ENCODE results near the gene TAF4B.
"Not testable (repeated sequence)": the region's sequence is repeated elsewhere in the genome, so short reads cannot be mapped to it uniquely, and the experiment has no call there.

TAF4B gene, protein sequence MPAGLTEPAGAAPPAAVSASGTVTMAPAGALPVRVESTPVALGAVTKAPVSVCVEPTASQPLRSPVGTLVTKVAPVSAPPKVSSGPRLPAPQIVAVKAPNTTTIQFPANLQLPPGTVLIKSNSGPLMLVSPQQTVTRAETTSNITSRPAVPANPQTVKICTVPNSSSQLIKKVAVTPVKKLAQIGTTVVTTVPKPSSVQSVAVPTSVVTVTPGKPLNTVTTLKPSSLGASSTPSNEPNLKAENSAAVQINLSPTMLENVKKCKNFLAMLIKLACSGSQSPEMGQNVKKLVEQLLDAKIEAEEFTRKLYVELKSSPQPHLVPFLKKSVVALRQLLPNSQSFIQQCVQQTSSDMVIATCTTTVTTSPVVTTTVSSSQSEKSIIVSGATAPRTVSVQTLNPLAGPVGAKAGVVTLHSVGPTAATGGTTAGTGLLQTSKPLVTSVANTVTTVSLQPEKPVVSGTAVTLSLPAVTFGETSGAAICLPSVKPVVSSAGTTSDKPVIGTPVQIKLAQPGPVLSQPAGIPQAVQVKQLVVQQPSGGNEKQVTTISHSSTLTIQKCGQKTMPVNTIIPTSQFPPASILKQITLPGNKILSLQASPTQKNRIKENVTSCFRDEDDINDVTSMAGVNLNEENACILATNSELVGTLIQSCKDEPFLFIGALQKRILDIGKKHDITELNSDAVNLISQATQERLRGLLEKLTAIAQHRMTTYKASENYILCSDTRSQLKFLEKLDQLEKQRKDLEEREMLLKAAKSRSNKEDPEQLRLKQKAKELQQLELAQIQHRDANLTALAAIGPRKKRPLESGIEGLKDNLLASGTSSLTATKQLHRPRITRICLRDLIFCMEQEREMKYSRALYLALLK

DNA sequence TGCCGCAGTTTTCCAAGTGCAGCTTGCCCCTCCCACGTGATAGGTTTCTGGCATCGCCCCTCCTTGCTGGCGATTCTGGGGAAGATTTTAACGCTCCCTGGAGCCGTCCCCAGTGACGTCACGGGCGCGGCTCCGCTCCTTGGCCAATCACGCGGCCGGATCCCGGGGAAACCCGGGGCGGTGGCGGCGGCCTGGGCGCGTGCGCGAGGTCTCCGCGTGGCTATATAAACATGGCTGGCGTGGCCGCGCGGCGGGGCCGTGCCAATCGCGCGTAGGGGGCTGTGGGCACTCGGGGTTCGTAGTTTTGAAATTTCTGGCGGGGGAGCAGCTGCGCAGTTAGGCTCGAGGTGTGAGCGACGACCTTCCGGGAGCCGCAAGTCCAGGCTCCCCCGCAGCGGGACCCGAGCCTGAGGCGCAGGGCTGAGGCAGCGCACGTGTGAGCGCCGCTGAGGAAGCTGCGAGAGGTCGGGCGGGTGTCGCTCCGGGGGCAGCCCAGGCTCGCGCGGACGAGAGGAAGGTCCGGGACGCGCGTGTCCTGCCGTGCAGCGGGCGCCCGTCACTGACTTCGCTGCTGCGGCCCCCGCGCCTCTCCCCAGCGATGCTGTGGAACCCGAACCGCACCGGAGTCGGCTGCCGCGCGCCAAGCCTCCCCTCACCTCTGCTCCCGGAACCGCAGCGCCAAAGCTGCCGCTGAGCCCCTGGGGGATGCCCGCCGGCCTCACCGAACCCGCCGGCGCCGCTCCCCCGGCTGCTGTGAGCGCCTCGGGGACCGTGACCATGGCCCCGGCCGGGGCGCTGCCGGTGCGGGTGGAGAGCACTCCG lies at the start of gene TAF4B:
Gene TAF4B, plus strand, starts transcription at position 217 of the 822 bp plus-strand sequence. Its CDS starts 489 bp downstream, at position 706.
- DNase-seq (ENCODE audit: low read depth): peak; percentile 91

DNA sequence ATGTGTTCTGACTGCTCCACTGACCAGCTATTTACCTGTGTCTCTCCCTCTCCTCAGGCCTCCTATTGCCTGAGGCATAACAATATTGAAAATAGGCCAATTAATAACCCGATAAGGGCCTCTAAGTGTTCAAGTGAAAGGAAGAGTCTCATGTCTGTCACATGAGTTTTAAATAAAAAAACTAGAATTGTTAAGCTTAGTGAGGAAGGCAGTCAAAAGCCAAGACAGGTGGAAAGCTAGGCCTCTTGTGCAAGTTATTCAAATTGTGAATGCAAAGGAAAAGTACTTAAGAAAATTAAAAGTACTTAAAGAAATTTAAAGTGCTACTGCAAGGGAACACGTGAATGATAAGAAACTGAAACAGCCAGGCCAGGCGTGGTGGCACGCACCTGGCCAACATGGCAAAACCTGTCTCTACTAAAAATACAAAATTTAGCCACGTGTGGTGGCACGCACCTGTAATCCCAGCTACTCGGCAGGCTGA lies 44.9 kb upstream of the TAF4B start:
- DNase-seq (ENCODE audit: low read depth): no peak

DNA sequence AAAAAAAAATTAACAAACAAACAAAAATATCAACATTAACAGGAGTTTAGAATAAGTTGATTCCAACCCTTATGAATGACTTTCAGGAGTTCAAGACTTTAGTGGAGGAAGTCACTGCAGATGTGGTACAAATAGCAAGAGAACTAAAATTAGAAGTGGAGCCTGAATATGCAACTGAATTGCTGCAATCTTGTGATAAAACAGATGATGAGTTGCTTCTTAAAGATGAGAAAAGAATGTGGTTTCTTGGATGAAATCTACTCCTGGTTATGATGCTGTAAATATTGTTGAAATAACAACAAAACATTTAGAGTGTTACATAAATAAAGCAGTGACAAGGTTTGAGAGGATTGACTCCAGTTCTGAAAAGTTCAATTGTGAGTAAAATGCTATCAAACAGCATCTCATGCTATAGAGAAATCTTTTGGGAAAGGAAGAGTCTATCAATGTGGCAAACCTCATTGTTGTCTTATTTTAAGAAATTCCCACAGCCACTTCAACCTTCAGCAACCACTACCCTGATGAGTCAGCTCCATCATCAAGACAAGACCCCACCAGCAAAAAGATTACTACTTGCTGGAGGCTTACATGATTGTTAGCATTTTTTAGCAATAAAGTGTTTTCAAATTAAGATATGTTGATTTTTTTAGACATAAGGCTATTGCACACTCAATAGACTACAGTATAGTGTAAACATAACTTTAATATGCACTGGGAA lies 42.7 kb upstream of the TAF4B start:
- DNase-seq (ENCODE audit: low read depth): no peak

DNA sequence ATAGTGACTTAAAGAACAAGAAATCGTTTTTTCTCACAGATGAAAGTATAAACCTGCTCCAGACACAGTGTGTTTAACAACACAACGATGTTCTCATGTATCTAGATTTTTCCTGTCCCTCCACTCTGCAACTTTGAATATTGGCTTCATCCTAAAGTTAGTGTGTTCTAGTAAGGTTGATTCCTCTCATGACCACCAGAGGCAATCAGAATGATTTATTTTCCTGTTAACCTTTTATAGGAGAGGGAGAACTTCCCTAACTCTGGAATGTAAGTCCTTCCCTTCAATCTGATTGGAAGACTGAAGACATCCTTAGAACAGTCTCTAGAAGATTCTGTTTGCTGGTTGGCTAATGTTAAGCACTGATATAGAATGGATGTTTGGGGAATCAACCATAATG lies 41.0 kb upstream of the TAF4B start:
- no peak for DNase-seq (ENCODE audit: low read depth)

DNA sequence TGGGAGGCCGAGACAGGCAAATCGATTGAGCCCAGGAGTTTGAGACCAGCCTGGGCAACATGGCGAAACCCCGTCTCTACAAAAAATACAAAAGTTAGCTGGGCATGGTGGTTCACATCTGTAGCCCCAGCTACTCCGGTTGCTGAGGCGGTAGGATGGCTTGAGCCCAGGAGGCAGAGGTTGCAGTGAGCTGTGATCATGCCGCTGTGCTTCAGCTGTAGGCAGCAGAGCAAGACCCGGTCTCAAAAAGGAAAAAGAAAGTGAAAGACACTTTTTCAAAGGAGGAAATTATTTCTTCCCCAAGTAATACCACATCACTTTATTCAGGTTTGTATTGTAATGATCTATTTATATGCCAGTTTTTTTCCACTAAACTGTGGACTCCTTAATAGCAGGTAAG lies 35.7 kb upstream of the TAF4B start:
- DNase-seq (ENCODE audit: low read depth): no peak

DNA sequence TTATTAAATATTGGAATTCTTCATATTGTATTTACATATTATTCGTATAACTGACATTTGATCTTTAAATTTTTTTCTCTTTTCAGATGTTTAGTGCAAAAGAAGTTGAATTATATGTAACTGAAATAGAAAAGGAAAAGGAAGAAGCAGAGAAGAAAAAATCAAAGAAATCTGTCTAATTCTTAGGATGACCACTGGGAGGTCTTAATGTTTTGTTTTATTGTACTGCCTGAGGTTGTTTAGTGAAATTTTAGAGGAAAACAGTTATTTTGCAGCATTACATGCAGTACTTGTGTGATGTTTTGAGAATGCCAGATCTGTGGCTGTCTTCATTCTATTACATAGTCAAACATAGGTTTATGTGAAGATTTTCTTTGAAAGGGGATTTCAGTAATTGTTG lies 34.0 kb upstream of the TAF4B start:
- DNase-seq (ENCODE audit: low read depth): no peak

DNA sequence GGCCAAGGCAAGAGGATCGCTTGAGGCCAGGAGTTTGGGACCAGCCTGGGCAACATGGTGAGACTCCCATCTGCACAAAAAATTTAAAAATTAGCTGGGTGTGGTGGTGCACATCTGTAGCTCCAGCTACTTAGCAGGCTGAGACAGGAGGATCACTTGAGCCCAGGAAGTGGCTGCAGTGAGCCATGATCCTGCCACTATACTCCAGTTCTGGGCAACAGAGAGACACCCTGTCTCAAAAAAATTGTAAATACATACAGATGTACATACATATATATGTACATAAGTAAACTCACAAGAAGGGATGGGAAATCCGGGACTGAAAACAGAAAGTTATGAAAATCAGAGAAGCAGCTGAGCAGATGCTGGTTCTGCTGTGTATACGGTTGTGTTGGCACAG lies 29.6 kb upstream of the TAF4B start:
- DNase-seq (ENCODE audit: low read depth): no peak

DNA sequence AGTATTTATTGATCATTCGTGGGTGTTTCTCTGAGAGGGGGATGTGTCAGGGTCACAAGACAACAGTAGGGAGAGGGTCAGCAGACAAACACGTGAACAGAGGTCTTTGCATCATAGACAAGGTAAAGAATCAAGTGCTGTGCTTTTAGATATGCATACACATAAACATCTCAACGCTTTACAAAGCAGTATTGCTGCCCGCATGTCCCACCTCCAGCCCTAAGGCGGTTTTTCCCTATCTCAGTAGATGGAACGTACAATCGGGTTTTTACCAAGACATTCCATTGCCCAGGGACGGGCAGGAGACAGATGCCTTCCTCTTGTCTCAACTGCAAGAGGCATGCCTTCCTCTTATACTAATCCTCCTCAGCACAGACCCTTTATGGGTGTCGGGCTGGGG lies 24.2 kb upstream of the TAF4B start:
- not testable (repeated sequence) for DNase-seq (ENCODE audit: low read depth)

DNA sequence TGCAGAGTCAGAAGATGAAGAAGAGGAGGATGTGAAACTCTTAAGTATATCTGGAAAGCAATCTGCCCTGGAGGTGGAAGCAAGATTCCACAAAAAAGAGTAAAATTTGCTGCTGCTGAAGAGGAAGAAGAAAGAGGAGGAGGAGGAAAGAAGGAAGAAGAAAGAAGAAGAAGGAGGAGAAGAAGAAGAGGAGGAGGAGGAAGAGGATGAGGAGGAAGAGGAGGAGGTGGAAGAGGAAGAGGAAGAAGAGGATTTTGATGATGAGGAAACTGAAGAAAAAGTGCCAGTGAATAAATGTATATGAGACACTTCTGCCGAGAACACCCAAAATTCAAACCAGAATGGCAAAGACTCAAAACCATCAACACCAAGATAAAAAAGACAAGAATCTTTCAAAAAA lies 20.9 kb upstream of the TAF4B start:
- DNase-seq (ENCODE audit: low read depth): no peak

DNA sequence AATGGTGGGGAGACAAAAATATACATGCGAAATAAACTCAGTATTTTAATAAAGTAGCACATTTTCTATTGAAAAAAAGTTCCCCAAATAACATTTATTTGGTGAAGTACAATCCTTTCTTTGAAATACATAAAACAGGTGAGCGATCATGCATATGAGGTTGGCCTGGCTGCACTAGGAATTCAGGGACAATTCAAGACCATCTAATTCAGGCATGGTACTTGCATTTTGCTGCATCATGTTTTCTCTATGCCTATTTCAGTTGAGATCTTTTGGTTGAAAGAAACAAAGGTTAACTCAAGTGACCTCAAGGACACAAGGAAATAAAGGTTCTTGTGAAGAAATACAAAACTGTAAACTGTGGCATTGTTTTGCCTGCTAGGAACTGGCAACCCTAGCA lies 19.8 kb upstream of the TAF4B start:
- DNase-seq (ENCODE audit: low read depth): no peak

DNA sequence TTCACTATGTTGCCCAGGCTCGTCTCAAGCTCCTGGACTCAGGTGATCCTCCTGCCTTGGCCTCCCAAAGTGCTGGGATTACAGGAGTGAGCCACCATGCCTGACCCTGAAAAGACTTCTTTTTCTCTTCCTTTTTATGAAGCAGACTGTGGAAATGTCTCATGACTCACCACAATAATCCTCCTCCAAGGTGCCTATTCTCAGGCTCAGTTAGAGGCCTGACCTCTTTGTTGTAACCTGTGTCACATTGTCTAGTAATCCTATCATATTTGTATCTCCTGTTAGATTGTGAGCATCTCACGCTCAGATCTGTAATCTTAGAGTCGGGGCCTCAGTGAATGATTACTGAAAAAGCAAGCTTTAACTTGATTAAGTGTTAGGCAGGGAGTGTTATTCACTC lies 18.3 kb upstream of the TAF4B start:
- DNase-seq (ENCODE audit: low read depth): peak; percentile 9

DNA sequence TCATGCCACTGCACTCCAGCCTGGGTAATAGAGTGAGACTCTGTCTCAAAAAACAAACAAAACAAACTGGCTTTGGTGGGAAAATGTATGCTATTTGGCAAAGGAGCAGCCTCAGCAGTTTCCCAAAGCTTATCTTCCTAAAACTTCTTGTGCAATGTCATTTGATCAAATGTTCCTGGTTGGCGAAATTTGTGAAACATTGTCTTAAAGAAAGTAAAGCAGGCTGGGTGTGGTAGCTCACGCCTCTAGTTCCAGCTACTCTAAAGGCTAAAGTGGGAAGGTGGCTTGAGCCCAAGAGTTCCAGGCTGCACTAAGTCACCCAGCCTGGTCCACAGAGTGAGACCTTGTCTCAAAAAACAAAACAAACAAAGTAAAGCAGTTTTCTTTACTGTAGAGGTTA lies 17.3 kb upstream of the TAF4B start:
- no peak for DNase-seq (ENCODE audit: low read depth)

DNA sequence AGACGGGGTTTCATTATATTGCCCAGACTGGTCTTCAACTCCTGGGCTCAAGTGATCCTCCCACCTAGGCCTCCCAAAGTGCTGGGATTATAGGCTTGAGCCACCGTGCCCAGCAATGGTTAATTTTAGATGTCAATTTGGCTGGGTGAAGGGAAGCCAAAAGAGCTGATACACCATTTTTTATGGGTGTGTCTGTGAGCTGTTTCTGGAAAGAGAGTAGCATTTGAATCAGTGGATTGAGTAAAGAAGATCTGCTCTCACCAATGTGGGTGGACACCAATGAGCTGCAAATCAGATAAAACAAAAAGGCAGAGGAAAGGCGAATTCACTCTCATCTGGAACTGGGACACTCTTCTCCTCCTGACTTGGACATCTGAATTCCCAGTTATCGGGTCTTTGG lies 16.1 kb upstream of the TAF4B start:
- DNase-seq (ENCODE audit: low read depth): no peak

DNA sequence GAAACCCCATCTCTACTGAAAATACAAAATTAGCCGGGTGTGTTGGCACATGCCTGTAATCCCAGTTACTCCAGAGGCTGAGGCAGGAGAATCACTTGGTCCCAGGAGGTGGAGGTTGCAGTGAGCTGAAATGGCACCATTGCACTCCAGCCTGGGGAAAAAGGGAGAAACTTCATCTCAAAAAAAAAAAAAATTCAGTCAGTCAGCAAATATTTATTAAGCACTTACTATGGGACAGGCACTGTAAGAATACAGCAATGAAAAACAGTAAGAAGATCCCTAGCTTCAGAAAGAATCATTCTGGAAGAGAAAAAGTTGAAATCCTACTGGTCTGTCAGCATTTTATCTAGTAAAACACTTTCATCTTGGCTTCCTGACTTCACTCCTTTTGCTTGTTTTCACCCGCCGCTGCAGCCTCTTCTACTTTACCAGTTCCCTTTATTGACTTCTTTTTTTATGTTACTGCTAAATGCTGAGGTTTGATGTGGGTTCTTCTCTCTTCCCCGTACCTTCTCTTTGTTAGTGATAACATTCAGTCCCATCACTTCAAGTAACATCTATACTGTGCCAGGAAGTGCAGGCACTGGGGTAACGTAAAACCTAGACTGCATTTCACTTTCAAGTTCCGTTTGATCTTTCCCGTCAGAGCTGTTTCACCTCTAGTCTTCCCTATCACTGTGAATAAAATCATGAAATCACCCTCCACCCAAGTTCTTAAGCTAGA lies 10.8 kb upstream of the TAF4B start:
- no peak for DNase-seq (ENCODE audit: low read depth)

DNA sequence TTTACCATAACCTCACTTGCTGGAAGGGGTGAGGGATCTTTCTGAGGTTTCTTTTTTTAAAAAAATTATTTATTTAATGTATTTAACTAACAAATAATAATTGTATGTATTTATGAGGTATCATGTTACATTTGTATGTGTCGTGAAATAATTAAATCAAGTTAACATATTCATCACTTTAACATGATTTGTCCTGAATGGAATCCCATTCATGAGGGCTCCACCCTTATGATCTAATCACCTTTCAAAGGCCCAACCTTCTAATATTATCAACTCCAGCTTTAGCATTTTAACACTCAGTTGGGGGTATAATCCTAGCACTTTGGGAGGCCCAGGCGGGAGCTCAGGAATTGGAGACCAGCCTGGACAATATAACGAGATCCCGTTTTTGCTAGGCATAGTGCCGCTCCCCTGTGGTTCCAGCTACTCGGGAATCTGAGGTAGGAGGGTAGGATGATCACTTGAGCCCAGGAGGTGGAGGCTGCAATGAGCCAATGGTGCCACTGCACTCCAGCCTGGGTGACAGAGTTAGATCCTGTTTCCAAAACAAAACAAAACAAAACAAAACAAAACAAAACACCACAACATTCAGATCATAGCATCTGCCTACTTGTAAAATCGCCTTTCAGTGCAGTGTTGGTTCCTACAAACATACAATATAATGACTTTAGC lies 1.1 kb upstream of the TAF4B start:
- DNase-seq (ENCODE audit: low read depth): no peak

DNA sequence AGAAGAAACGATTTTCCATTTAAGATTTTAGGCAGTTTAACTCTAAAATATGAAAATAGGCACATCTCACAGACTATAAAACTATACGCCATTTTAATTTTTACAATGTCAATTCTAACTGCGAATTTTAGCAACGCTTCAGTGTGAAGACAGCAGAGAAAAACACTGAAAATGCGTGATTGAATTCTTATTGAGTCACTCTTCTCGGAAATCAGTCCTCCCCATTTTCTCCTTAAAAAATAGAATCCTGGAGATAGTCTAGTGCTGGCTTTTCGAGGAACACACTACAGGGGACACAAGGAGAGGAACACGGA lies 373 bp upstream of the TAF4B start:
- no peak for DNase-seq (ENCODE audit: low read depth)

DNA sequence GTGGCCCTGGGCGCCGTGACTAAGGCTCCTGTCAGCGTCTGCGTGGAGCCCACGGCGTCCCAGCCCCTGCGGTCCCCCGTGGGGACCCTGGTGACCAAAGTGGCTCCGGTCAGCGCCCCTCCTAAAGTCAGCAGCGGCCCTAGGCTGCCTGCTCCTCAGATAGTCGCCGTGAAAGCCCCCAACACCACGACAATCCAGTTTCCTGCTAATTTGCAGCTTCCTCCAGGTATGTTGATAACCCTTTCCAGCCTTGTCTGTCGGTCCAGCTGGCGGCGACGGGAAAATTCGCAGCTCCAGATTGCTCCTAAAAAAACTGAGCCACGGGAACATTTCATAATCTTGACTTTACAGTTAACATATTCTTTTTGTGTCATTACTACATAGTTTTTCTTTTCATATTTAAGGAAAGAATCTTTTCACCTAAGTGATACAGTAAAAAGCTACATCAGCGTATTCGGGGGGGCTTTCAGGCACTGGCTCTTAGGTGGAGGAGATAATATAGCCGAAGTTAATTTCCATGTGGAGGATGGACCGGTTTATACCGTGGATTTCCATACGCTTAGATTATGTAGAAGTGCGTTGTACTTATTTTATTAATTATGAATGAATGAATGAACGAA lies 916 bp downstream of the TAF4B start:
- peak; percentile 8 for DNase-seq (ENCODE audit: low read depth)

DNA sequence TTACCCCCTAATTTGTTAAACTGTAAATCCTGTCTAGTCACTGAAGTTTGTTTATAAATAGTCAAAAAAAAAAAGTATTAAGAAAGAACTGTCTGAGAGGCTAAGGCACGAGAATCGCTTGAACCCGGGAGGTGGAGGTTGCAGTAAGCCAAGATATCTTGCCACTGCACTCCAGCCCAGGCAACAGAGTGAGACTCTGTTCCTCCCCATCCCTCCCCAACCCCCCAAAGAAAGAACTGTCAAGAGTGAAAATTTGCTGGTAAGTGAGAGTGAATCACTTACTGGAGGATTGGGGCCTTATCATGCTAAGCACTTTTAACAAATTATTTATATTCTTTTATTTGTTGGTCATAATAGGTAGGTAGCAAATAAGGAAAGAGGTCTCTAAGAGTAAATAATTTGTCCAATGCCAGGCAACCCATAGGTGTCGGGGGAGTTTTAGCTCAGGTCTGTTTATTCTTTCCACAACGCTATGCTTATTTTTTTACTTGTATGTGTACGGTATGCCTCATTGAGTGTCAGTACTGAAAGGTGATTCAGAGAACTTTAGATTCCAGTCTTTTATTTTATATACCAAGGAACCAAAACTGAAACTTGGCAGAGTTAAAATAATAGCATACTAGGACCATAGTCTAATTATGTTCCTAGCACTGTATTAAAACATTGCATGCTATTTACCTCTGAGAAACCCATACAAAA lies 2.5 kb downstream of the TAF4B start:
- peak; percentile 15 for DNase-seq (ENCODE audit: low read depth)

DNA sequence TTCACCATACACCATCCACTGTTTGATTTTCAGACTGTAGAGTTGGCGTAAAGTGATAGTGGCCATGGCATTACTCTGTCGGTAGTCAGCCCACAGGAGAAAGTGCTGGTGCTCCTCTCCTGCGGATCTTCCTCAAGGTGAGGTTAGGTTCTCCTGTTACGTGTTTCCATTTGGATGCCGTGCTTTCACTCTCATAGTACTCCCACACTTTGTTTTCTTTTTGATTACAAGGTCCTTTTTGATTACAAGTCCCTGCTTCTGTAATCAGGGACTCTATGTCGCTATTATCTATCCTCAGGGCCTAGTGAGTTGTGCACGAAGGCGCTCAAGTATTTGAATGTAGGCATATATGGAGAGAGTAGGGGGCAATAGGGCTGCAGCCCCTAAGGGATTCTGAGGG lies 4.3 kb downstream of the TAF4B start:
- DNase-seq (ENCODE audit: low read depth): no peak

Data from iris pigment epithelial cell (primary cell).